CD14-positive monocyte (primary cell): ENCODE measurements around the gene LDLRAP1. TPM values are rescaled to one million over a fixed set of nuclear protein-coding genes. Genes with fewer than 3 reads are reported as not detected.

Experiments used
- DNase-seq, 3 donors: peaks; one replicate each; pipeline ENCODE4 v3.0.0-alpha.2; 2011 to 2022
- H2AFZ ChIP-seq: 2 replicates; pipeline ENCODE4 v1.6.0; 2012; ENCODE audit warnings: mild to moderate bottlenecking, low read depth, low read length, inconsistent platforms; ENCODE audit not compliant: insufficient read depth, poor library complexity, severe bottlenecking
- H3K27ac ChIP-seq, 2 donors: 1 replicate in 1 of 2; 2 replicates in 1 of 2; pipeline ENCODE4 v1.5.1; 2012 to 2013; ENCODE audit warnings: low read length in 2 of 2, control low read depth in 1 of 2, inconsistent platforms in 1 of 2, low read depth in 1 of 2, mild to moderate bottlenecking in 1 of 2
- H3K27me3 ChIP-seq, 2 donors: one replicate each; pipeline versions ENCODE4 v1.6.0 to v1.6.1; 2011 to 2013; ENCODE audit warnings: low read length in 2 of 2; ENCODE audit not compliant: control insufficient read depth in 2 of 2, insufficient read depth in 2 of 2
- H3K36me3 ChIP-seq, 2 donors: replicated peaks in 1 of 2; 1 replicate in 1 of 2; 2 replicates in 1 of 2; pipeline versions ENCODE4 v1.5.1 to v1.6.1; 2012 to 2013; ENCODE audit warnings: low read length in 2 of 2, control low read depth in 1 of 2, inconsistent platforms in 1 of 2, mild to moderate bottlenecking in 1 of 2; ENCODE audit not compliant: insufficient read depth in 2 of 2, control insufficient read depth in 1 of 2
- H3K4me1 ChIP-seq, 2 donors: 1 replicate in 1 of 2; 2 replicates in 1 of 2; pipeline versions ENCODE4 v1.5.1 to v1.6.1; 2012 to 2013; ENCODE audit warnings: low read length in 2 of 2, control low read depth in 1 of 2, inconsistent platforms in 1 of 2, mild to moderate bottlenecking in 1 of 2, moderate library complexity in 1 of 2; ENCODE audit not compliant: insufficient read depth in 2 of 2, control insufficient read depth in 1 of 2
- H3K4me2 ChIP-seq: replicated peaks from 2 replicates; pipeline ENCODE3; 2012; ENCODE audit warnings: low read length, moderate library complexity, mild to moderate bottlenecking; ENCODE audit not compliant: poor library complexity, severe bottlenecking; ENCODE audit errors: extremely low read depth
- H3K4me3 ChIP-seq, 3 experiments: fragments of 200-600 bp in 1 of 3; sonication (generic) in 1 of 3; replicated peaks in 1 of 3; 1 replicate in 2 of 3; 2 replicates in 1 of 3; pipeline ENCODE4 v1.5.1; 2011 to 2013; ENCODE audit warnings: low read length in 3 of 3, mild to moderate bottlenecking in 3 of 3, control low read depth in 2 of 3, low read depth in 2 of 3, inconsistent platforms in 1 of 3, moderate library complexity in 1 of 3
- H3K79me2 ChIP-seq: 2 replicates; pipeline ENCODE4 v1.6.0; 2012; ENCODE audit warnings: mild to moderate bottlenecking, control low read depth, inconsistent platforms, low read length, moderate library complexity; ENCODE audit not compliant: insufficient read depth
- H3K9ac ChIP-seq: 2 replicates; pipeline ENCODE4 v1.6.0; 2017; ENCODE audit warnings: low read length, mild to moderate bottlenecking; ENCODE audit not compliant: insufficient read depth, poor library complexity, severe bottlenecking
- H3K9me3 ChIP-seq, 2 donors: replicated peaks in 1 of 2; 1 replicate in 1 of 2; 2 replicates in 1 of 2; pipeline versions ENCODE4 v1.5.1 to v1.6.1; 2012 to 2013; ENCODE audit warnings: low read length in 2 of 2, control low read depth in 1 of 2; ENCODE audit not compliant: control insufficient read depth in 1 of 2, insufficient read depth in 1 of 2
- H4K20me1 ChIP-seq: 2 replicates; pipeline ENCODE4 v1.6.0; 2012; ENCODE audit warnings: mild to moderate bottlenecking, low read length, control low read depth, moderate library complexity; ENCODE audit not compliant: insufficient read depth
- H3K27ac Mint-ChIP-seq, 7 donors: one replicate each; pipeline ENCODE4 v1.8.0; 2020; ENCODE audit warnings: mild to moderate bottlenecking in 7 of 7, mixed read lengths in 7 of 7, moderate library complexity in 6 of 7, inconsistent platforms in 2 of 7
- H3K27me3 Mint-ChIP-seq, 3 donors: one replicate each; pipeline ENCODE4 v1.8.0; 2021 to 2022; ENCODE audit warnings: low read depth in 3 of 3, mild to moderate bottlenecking in 3 of 3, mixed read lengths in 3 of 3, moderate library complexity in 3 of 3, inconsistent platforms in 1 of 3
- H3K36me3 Mint-ChIP-seq, 2 donors: one replicate each; pipeline ENCODE4 v1.8.0; 2020; ENCODE audit warnings: mixed read lengths in 2 of 2, inconsistent platforms in 1 of 2, mild to moderate bottlenecking in 1 of 2
- H3K4me1 Mint-ChIP-seq: one replicate; pipeline ENCODE4 v1.8.0; 2020; ENCODE audit warnings: mild to moderate bottlenecking, mixed read lengths
- H3K4me3 Mint-ChIP-seq, 2 donors: one replicate each; pipeline ENCODE4 v1.8.0; 2020; ENCODE audit warnings: mild to moderate bottlenecking in 2 of 2, mixed read lengths in 2 of 2, moderate library complexity in 1 of 2
- H3K9me3 Mint-ChIP-seq, 7 donors: one replicate each; pipeline ENCODE4 v1.8.0; 2020 to 2022; ENCODE audit warnings: mixed read lengths in 7 of 7, mild to moderate bottlenecking in 6 of 7, moderate library complexity in 6 of 7, inconsistent platforms in 2 of 7
- CTCF ChIP-seq: fragments of 200-600 bp; IDR thresholded peaks from one replicate; pipeline ENCODE4 v1.8.0; 2022; ENCODE audit warnings: antibody characterized with exemption, mild to moderate bottlenecking
- WGBS: methylation state at CpG from one replicate; pipeline ENCODE4 v1.1.5; 2013; ENCODE audit warnings: missing lambda C conversion rate; ENCODE audit not compliant: insufficient coverage; 5-methylcytosine and 5-hydroxymethylcytosine counted together
- intact Hi-C, 2 donors: fragments of 100-400 bp; cut with micrococcal nuclease; formaldehyde crosslinking; loops; one replicate each; pipeline versions ENCODE4 v1.15.0 to v1.15.1; 2023
- polyA plus RNA-seq, 3 donors: library from polyadenylated mRNA; depleted of rRNA in 1 of 3; unstranded in 2 of 3; stranded (reverse) in 1 of 3; fragments of 300-500 nt in 2 of 3; fragments of >200 nt in 1 of 3; fragmentation: Illumina TruSeq in 2 of 3; gene quantifications; 1 replicate in 2 of 3; 2 replicates in 1 of 3; pipeline ENCODE4 v1.2.3, GENCODE V29; 2012 to 2021

The LDLRAP1 gene
- polyA plus RNA-seq, 3 donors = 12.8 to 18.5 (median 14.6) TPM

DNA sequence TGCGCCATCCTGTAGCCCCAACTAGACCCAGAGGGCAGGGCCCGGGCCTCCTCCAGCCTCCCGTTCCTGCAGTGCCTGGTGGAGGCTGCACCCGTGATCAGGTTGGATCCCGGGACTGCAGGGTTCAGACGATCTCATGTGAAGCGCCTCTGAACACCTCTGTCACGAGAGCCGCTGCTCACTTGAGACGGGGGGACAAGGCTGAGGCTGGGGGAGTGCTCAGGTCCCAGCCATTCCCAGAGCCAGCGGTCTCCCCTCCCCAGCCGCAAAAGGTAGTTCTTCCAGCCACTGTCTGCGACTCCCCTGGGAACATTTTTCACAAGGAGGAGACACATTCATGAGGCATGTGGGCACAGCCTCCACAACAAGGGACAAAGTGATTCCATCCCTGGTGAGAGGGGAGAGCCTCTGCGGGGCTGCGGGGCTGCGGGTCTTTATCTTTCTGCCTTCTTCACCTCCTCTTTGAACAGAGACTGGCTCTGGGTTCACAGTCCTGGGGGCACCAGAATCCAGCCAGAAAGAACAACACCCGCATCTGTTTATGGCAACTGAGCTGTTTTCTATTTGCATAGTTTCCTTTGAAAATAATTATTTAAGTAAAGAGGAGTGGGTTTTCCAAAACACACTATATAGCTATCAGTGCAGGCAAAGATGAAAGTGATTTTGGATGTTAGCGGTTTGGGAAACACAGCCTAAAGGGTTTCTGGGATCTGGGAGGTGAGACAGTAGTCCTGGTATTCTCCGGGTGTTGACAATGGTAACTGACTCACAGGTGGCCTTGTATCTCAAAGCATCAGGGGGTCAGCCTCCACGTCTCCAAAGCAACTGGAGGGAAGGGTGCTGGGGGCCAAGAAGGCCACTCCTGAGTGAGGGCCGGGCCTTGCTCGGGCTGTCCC, 13.0 kb upstream of the LDLRAP1 start:
- Histone ChIP-seq H3K4me2 (no peak overlapping the region), H2AFZ (no peak overlapping the region)
- TF ChIP-seq CTCF = no peak

DNA sequence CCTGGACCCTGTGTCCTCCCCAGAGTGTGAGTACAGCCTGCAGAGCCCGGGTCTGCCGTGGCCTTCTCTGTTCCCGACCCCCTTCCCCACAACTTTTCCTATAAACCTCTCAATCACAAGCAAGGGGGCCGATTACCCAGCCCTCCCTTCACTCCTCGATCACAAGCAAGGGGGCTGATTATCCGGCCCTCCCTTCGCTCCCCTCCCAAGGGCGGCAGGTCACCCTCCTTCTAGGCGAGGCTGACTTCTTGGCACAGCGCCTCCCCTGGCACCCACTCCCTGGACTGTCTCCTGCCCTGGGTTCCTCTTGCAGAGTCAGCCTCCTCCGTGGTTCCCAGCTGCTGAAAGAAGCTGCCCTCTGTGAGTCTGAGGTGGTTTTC, 12.3 kb upstream of the LDLRAP1 start:
- Mint-ChIP-seq H3K27me3 (peaks cover 0 to 3% (median 0%) of the 10 kb centered on the region in 3 donors), H3K9me3 (peaks cover 0 to 2% (median 0%) of the 10 kb centered on the region in 7 donors), H3K4me1 (no peaks in the 10 kb centered on the region), H3K36me3 (no peaks in the 10 kb centered on the region), H3K4me3 (no peak overlapping the region), H3K27ac (no peak overlapping the region)
- intact Hi-C loops = no loop called here
- WGBS = 82% methylated on average over 10 of the region's 11 CpGs
- no peaks in the 10 kb centered on the region for H3K4me1 ChIP-seq
- no peaks in the 10 kb centered on the region for H3K9me3 ChIP-seq
- no peak overlapping the region for H3K27ac ChIP-seq
- no peaks in the 10 kb centered on the region for H3K79me2 ChIP-seq
- no peak for TF ChIP-seq CTCF
- no peak overlapping the region for H2AFZ ChIP-seq
- H4K20me1 ChIP-seq = no peaks in the 10 kb centered on the region
- H3K9ac ChIP-seq = no peak overlapping the region
- H3K4me3 ChIP-seq = no peak overlapping the region
- H3K27me3 ChIP-seq = no peaks in the 10 kb centered on the region
- no peak for DNase-seq
- H3K4me2 ChIP-seq = no peak overlapping the region
- no peaks in the 10 kb centered on the region for H3K36me3 ChIP-seq

More for the DNA sequence above, 13.0 kb upstream of the LDLRAP1 start:
- Histone ChIP-seq H3K27ac (no peak overlapping the region), H3K9ac (no peak overlapping the region), H3K27me3 (no peaks in the 10 kb centered on the region), H4K20me1 (no peaks in the 10 kb centered on the region), H3K79me2 (no peaks in the 10 kb centered on the region), H3K4me1 (no peaks in the 10 kb centered on the region), H3K9me3 (peaks cover 0 to under 1% of the 10 kb centered on the region in 2 donors), H3K4me3 (no peak overlapping the region), H3K36me3 (no peaks in the 10 kb centered on the region)
- WGBS = 95% methylated on average over 15 of the region's 22 CpGs
- intact Hi-C loops = no loop called here
- no peaks in the 10 kb centered on the region for H3K4me1 Mint-ChIP-seq
- H3K4me3 Mint-ChIP-seq = no peak overlapping the region
- DNase-seq = no peak
- peaks cover 0 to 2% (median 1%) of the 10 kb centered on the region in 7 donors for H3K9me3 Mint-ChIP-seq
- no peaks in the 10 kb centered on the region for H3K36me3 Mint-ChIP-seq
- peak overlapping the region in 2 of 7 donors; percentile 65 to 70 for H3K27ac Mint-ChIP-seq
- H3K27me3 Mint-ChIP-seq = peaks cover 0 to 3% (median 0%) of the 10 kb centered on the region in 3 donors
